SK-N-SH (cell line): ENCODE measurements around the gene ELAPOR1. TPM values are rescaled to one million over a fixed set of nuclear protein-coding genes. Genes with fewer than 3 reads are reported as not detected.
A peak's percentile ranks its signal among the peaks of the same experiment; 100 is the strongest.

Experiments used
- CHD2 ChIP-seq: fragments of 150-350 bp; IDR thresholded peaks from 2 replicates; pipeline ENCODE4 v1.6.1; 2018; ENCODE audit warnings: low read length; ENCODE audit not compliant: partially characterized antibody
- EP300 ChIP-seq, 2 experiments: IDR thresholded peaks; 2 replicates each; pipeline versions ENCODE4 v1.4.0 to v1.6.1; 2012; ENCODE audit warnings: borderline replicate concordance in 1 of 2, low read depth in 1 of 2, low read length in 1 of 2
- GABPA ChIP-seq: IDR thresholded peaks from 2 replicates; pipeline ENCODE4 v1.4.0; 2012; ENCODE audit warnings: low read depth, mild to moderate bottlenecking
- MEF2A ChIP-seq: IDR thresholded peaks from 2 replicates; pipeline ENCODE4 v1.4.0; 2012; ENCODE audit warnings: low read depth, borderline replicate concordance
- RAD21 ChIP-seq: IDR thresholded peaks from 2 replicates; pipeline ENCODE4 v1.6.1; 2012; ENCODE audit warnings: mild to moderate bottlenecking, low read length
- REST ChIP-seq: IDR thresholded peaks from 2 replicates; pipeline ENCODE4 v1.6.1; 2012; ENCODE audit warnings: mild to moderate bottlenecking, low read depth, low read length, moderate library complexity
- TAF1 ChIP-seq: IDR thresholded peaks from 2 replicates; pipeline ENCODE4 v1.6.1; 2012; ENCODE audit warnings: low read depth, mild to moderate bottlenecking, low read length, moderate library complexity, borderline replicate concordance
- USF1 ChIP-seq: IDR thresholded peaks from 2 replicates; pipeline ENCODE4 v1.4.0; 2012; ENCODE audit warnings: low read depth, borderline replicate concordance
- USF2 ChIP-seq: fragments of 150-350 bp; IDR thresholded peaks from 2 replicates; pipeline ENCODE4 v1.6.1; 2017; ENCODE audit warnings: antibody characterized with exemption, low read length, low read depth, borderline replicate concordance
- ZBTB33 ChIP-seq: IDR thresholded peaks from 2 replicates; pipeline ENCODE4 v1.4.0; 2012; ENCODE audit warnings: low read depth, borderline replicate concordance
- polyA plus RNA-seq, 3 experiments: library from polyadenylated mRNA; depleted of rRNA; stranded (reverse); fragments of >200 nt; gene quantifications; 2 replicates each; pipeline ENCODE4 v1.2.3, GENCODE V29; 2012

Gene ELAPOR1
- polyA plus RNA-seq, 1 of the 3 experiments (the other 2 are of a cell fraction) = 1.2 TPM

GRCh38 chr1:109075531-109076490 lies 38.1 kb upstream of the ELAPOR1 start, which contains the start of gene TAF13 (continued):
- TF ChIP-seq ZBTB33 = peak; percentile 74; the same call in 1 of the 2 replicates
- peak; percentile 96 for TF ChIP-seq GABPA
- no peak for TF ChIP-seq USF1
- TF ChIP-seq USF2 = no peak
- peak; percentile 93 for TF ChIP-seq CHD2
- TF ChIP-seq EP300 (IDR thresholded peaks at IDR 0.05; ENCODE audit: borderline replicate concordance in 1 of 2, low read depth in 1 of 2, low read length in 1 of 2) = peak in 1 of 2 experiments; percentile 19; a peak in 1 of 4 replicates
- peak; percentile 28; the same call in 1 of the 2 replicates for TF ChIP-seq REST
- no peak for TF ChIP-seq MEF2A
- peak; percentile 86 for TF ChIP-seq TAF1
- no peak for TF ChIP-seq RAD21
